Lung microvascular endothelial cell (primary cell): ENCODE results near the gene KIF12. TPM values are rescaled to one million over a fixed set of nuclear protein-coding genes. Genes with fewer than 3 reads are reported as not detected.

Experiments
- DNase-seq, 2 donors: peaks; one replicate each; pipeline versions ENCODE4 v3.0.0 to v3.0.0-alpha.2; 2010; ENCODE audit warnings: low read depth in 2 of 2
- total RNA-seq: library from RNA; depleted of rRNA; stranded (reverse); fragments of >200 nt; gene quantifications from 2 replicates; pipeline ENCODE4 v1.2.1, GENCODE V29; 2014

The KIF12 gene
- total RNA-seq, 1 donor from 2014 or later: not detected

- no peak for DNase-seq
These were observed 29.5 kb downstream of the KIF12 start for GRCh38 chr9:114069476-114070187.

DNA sequence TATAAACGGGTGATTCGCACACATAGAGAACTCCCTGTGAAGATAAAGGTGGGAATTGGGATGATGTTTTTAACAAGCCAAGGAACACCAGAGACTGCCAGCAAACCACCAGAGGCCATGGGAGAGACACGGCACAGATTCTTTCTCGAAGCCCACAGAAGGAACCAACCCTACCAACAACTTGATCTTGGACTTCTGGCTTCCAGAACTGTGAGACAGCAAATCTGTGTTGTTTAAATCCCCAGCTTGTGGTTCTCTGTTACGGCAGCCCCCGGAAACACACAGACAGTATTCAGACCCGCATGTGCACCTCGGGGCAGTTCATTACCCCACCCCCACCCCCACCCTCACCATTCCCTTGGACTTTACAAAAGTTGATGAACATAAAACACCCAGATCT is 33.8 kb downstream of the KIF12 start:
- no peak for DNase-seq

- DNase-seq: no peak
These were observed 37.1 kb downstream of the KIF12 start for GRCh38 chr9:114061830-114062474.

GRCh38 chr9:114061292-114061691 is 37.8 kb downstream of the KIF12 start:
- DNase-seq: no peak

DNA sequence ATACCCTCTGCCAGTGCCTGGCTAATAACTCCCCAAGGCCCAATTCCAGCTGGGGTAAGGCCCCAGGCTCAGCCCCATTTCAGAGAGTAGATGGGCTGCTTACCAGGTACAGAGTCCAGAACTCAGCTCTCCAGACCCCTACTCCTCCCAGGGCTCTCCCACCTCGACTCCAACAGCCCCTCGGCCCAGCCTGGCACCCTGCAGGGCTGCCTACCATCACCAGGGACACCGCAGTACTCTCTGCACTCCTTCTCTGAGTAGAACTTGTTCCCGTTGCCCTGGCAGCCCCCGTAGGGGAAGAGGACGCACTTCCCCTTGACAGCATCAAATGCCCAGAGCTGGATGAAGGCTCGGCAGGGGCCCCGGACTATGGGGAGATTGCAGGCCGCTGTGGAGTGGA is 38.4 kb downstream of the KIF12 start:
- no peak for DNase-seq

- DNase-seq: no peak
These were observed 39.0 kb downstream of the KIF12 start for GRCh38 chr9:114060070-114060469.

DNA sequence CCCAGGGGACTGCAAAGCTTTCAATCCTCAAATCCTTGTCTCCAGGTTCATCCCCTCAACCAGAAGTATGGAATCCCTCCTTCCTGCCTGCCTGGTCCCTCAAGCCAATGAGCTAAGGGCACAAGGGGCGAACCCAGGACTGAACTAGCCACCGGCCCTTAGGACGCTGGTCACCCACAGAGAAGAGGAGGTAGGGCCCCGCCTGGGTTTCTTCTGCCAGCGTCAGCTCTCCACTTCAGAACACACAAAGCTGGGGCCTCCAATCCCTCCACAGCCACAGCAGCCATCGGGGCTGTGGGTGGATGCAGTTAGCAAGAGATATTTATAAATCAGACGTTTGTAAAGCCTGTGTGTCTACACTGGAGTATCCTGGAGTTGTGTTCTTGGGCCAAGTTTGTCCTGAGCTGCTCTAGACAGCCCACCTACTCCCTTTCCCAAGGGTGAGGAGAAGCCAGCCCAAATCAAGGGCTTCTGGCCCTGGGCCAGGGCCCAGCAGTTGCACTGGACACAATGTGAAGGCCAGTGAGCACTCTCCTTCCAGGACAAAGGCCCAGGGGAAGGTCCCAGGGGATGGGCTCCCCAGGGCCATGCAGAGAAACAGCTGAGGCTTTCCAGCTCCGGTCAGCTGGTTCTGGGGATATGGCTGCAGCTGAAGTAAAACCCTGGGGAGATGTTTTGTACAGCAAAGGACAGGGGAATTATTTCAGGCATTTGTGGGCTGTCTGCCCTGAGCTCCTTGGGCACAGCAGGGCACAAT is 39.9 kb downstream of the KIF12 start:
- no peak for DNase-seq

DNA sequence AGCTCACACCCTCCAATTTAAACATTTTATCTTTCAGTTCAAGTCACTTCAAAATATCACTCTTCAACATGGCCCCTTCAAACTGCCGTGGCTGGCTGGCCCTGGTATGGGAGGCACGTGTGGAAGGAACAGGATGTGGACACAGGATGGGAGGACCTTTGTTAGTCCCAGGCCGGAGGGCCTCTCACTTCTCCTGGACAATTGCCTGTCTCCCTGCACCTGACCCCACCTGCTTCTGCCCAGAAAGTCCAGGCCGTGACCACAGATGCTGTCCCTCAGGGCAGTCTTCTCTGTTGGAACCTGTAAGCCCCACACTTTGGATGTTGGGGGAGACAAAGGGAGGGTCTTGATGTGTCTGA is 40.4 kb downstream of the KIF12 start:
- no peak for DNase-seq

DNA sequence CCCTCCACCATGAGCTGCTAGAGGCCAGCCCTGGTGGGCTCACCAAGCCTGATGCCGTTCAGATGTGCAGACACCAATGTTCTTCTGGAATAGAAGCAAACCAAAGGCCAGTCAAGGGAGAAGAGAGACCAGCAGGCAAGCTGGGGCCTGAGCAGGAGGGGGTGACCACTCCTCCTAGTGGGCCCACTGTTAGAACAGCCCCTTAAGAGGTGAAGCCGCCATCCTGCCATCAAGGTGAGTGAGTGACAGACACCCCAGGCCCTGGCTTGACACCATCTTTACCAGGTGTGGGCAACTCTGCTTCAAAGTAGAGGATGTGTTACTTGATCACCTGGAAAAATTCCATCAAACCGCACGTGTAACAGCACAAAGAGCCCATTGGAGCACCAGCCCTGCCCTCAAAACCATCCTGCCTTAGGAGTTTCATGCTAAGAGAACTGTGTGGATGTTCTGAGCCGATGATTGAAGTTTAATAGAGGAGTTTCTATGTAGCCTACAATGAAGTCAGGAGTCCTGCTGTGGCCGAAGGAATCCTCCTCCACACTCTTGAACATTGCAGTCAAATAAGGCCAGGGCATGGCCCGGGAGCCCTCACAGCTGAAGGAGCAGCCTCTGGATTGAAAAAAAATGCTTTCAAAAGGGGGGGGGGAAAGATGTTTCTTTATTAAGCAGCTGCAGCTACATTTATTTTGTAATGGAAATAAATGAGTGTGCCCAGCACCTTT is 41.8 kb downstream of the KIF12 start:
- no peak for DNase-seq

DNA sequence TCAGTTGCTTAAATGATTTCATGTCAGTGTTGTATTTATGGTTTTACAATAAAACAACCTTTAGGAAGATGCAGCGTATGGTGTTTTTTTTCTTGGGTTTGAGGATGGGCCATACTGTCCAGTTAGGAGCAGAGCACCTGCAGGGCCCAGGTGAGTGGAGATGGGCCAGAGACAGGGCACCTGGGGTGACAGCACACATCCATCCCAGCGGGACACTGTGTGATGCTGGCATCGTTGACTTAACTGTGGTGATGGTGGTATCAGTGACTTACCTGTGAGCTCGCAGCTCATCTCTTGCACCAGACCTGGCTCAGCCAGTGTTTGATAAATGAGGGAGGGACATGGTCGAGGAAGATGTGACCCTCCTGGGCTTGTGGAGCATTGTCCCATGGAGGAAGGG is 42.6 kb downstream of the KIF12 start:
- no peak for DNase-seq

- DNase-seq: no peak
These were observed 43.2 kb downstream of the KIF12 start for GRCh38 chr9:114055894-114056293.

- DNase-seq: no peak
These were observed 44.0 kb downstream of the KIF12 start for GRCh38 chr9:114055061-114055460.

DNA sequence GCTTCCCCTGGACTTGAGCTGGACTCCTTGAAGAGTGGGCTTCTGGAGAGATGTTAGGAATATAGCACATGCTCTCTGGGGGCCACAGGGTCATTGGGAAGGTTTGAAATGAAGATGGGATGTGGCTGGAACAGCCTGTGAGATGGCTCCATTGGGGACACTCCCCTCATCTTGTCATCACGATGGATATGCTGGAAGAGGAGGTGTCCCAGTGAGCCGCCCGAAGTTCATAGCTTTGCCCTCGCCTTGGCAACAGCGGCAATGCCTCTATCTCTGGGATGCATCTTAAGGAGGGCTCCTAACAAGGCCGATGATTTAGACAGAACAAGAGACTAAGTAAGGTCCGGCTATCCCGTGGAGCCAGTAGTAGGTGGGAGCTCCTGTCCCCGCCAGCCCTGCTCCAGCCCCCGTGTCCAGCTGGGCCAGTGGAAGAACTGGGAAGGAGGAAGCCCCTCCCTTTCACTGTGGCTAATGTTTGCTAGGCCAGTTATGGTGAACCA is 44.9 kb downstream of the KIF12 start:
- DNase-seq: no peak

- DNase-seq: no peak
These were observed 45.7 kb downstream of the KIF12 start for GRCh38 chr9:114053246-114054005.

DNA sequence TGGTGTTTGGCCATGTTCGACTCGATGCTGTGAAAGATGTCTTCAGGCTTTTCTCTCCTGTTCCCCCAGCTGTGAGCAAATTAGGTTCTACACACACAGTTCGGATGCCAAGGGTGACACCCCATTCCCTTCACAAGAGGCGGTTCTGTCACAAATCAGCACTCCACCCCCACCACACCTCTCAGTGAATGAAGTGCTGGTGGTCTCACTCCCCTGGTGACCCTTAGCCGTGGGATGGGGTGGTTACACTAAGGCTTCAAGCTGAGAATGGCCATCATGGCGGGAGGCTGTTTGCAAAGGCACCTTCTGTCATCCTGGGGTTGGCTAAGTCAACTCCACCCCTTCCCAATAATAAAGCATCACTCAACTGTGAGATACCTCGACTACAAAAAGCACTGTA is 47.4 kb downstream of the KIF12 start:
- no peak for DNase-seq

DNA sequence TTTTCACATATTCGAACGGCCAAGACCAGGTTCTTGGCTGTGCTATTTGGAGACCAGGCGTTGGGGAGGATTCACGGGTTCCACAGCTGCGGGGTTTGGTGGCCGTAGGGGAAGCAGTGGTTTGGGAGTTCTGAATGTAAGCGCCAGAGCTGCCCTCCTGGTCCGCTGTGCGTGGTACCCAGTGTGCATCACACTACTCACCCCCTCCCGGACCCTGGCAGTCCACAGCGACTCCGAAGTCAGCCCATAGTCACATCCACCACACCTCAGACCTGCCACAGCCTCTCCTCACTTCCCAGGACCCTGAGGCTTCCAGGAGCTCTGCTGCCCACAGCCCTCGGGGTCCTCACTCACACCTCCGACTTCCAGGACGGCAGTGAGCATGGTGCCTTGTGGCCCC is 47.8 kb downstream of the KIF12 start:
- DNase-seq: no peak

GRCh38 chr9:114050646-114051045 is 48.4 kb downstream of the KIF12 start:
- DNase-seq: no peak

GRCh38 chr9:114050226-114050568 is 48.9 kb downstream of the KIF12 start:
- DNase-seq: no peak

DNA sequence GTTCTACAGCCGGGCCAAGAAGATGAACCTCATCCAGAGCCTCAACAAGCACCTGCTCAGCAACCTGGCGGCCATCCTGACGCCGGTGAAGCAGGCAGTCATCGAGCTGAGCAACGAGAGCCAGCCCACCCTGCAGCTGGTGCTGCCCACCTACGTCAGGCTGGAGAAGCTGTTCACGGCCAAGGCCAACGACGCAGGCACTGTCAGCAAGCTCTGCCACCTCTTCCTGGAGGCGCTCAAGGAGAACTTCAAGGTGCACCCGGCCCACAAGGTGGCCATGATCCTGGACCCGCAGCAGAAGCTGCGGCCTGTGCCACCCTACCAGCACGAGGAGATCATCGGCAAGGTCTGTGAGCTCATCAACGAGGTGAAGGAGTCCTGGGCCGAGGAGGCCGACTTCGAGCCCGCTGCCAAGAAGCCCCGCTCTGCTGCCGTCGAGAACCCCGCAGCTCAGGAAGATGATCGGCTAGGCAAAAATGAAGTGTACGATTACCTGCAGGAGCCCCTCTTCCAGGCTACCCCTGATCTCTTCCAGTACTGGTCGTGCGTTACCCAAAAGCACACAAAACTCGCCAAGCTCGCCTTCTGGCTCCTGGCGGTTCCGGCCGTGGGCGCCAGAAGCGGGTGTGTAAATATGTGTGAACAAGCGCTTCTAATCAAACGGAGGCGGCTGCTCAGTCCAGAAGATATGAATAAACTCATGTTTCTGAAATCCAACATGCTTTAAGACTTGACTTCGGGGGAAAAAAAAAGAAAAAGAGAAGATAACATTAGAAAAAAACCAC is 49.5 kb downstream of the KIF12 start:
- DNase-seq: no peak
